K562 (cell line): ENCODE data around the gene NRM. TPM values are rescaled to one million over a fixed set of nuclear protein-coding genes. Genes with fewer than 3 reads are reported as not detected.
A peak's percentile ranks its signal among the peaks of the same experiment; 100 is the strongest.

Source experiments
- ATF7 ChIP-seq: fragments of 450-650 bp; IDR thresholded peaks from 2 replicates; pipeline ENCODE4 v1.7.1; 2014; ENCODE audit warnings: mild to moderate bottlenecking, moderate library complexity
- BDP1 ChIP-seq: IDR thresholded peaks from 3 replicates; pipeline ENCODE4 v1.6.1; 2011; ENCODE audit not compliant: insufficient read length, insufficient read depth
- NFE2 ChIP-seq: IDR thresholded peaks from 2 replicates; pipeline ENCODE4 v1.6.1; 2014; ENCODE audit warnings: antibody characterized with exemption, low read depth
- NR4A1 ChIP-seq, 2 experiments: fragments of 250-450 bp in 1 of 2; fragments of 450-650 bp in 1 of 2; sonication (Bioruptor Pico) in 1 of 2; IDR thresholded peaks; 2 replicates each; pipeline versions ENCODE4 v1.4.0 to v1.6.1; 2016 to 2020; ENCODE audit warnings: mild to moderate bottlenecking in 2 of 2, missing compliant biosample characterization in 1 of 2, missing genetic modification characterization in 1 of 2, moderate library complexity in 1 of 2
- SRF ChIP-seq, 2 experiments: fragments of 250-450, 450-650 bp in 1 of 2; sonication (Bioruptor Pico) in 1 of 2; sonication (generic) in 1 of 2; formaldehyde crosslinking; IDR thresholded peaks; 2 replicates each; pipeline versions ENCODE4 v1.5.0 to v1.5.1; 2020 to 2022; ENCODE audit warnings: mild to moderate bottlenecking in 1 of 2, missing genetic modification reagents in 1 of 2
- STAT5A ChIP-seq: IDR thresholded peaks from 2 replicates; pipeline ENCODE4 v1.6.1; 2012; ENCODE audit warnings: low read length, inconsistent platforms, borderline replicate concordance
- ZNF184 ChIP-seq: sonication (generic); formaldehyde crosslinking; IDR thresholded peaks from 2 replicates; pipeline ENCODE4 v1.5.0; 2020; ENCODE audit warnings: missing genetic modification reagents
- ZNF24 ChIP-seq: fragments of 450-650 bp; IDR thresholded peaks from 2 replicates; pipeline ENCODE4 v1.6.1; 2016
- ZNF311 ChIP-seq: fragments of 250-450 bp; sonication (Bioruptor Pico); IDR thresholded peaks from 2 replicates; pipeline ENCODE4 v1.4.0; 2020; ENCODE audit warnings: mild to moderate bottlenecking, moderate library complexity
- ZNF707 ChIP-seq: fragments of 250-450 bp; sonication (Bioruptor Pico); conservative IDR thresholded peaks from 2 replicates; pipeline ENCODE4 v1.8.0; 2022; ENCODE audit warnings: inconsistent platforms, mild to moderate bottlenecking, moderate library complexity
- ZNF75A ChIP-seq: fragments of 450-650 bp; formaldehyde crosslinking; IDR thresholded peaks from 2 replicates; pipeline ENCODE4 v1.4.0; 2020; ENCODE audit warnings: mild to moderate bottlenecking
- polyA plus RNA-seq, 8 experiments: library from polyadenylated mRNA; depleted of rRNA in 4 of 8; stranded (reverse) in 5 of 8; unstranded in 3 of 8; fragments of >200 nt; fragmentation: Nextera tagmentation in 2 of 8; fragmentation: Illumina TruSeq in 1 of 8; extraction: Ambion mirVana in 2 of 8; extraction: Trizol in 1 of 8; gene quantifications; 2 replicates each; pipeline versions ENCODE4 v1.2.1 to v1.2.3, GENCODE V29; 2011 to 2014; ENCODE audit warnings: inconsistent platforms in 1 of 8, missing spikeins in 1 of 8
- total RNA-seq, 7 experiments: library from RNA; depleted of rRNA in 6 of 7; stranded (reverse); fragments of >200 nt in 6 of 7; fragmentation: Illumina TruSeq in 2 of 7; extraction: Trizol in 2 of 7; gene quantifications; 2 replicates each; pipeline versions ENCODE4 v1.2.1 to v1.2.3, GENCODE V29; 2011 to 2021; ENCODE audit warnings: low replicate concordance in 1 of 7
- TF ChIP-seq, protein P1 (sequence below): conservative IDR thresholded peaks from 2 replicates; pipeline ENCODE4 v1.6.1; 2011; ENCODE audit warnings: low read depth, mild to moderate bottlenecking, low read length; ENCODE audit not compliant: control insufficient read depth
- TF ChIP-seq, protein P2 (sequence below): fragments of 450-650 bp; formaldehyde crosslinking; IDR thresholded peaks from 2 replicates; pipeline ENCODE4 v1.4.0; 2022; ENCODE audit warnings: missing genetic modification characterization
- TF ChIP-seq, protein P3 (sequence below): fragments of 250-450 bp; sonication (Bioruptor Pico); IDR thresholded peaks from 2 replicates; pipeline ENCODE4 v1.5.0; 2020; ENCODE audit warnings: mild to moderate bottlenecking
- TF ChIP-seq, protein P4 (sequence below): fragments of 250-450 bp; sonication (Bioruptor Pico); IDR thresholded peaks from 2 replicates; pipeline ENCODE4 v1.8.0; 2022; ENCODE audit warnings: inconsistent platforms

The NRM gene
- total and polyA plus RNA-seq, 9 of the 15 experiments (the other 6 are each of a cell fraction or from before 2014, with no cell fraction given) = 9.7 to 58.2 (median 18.1) TPM

DNA sequence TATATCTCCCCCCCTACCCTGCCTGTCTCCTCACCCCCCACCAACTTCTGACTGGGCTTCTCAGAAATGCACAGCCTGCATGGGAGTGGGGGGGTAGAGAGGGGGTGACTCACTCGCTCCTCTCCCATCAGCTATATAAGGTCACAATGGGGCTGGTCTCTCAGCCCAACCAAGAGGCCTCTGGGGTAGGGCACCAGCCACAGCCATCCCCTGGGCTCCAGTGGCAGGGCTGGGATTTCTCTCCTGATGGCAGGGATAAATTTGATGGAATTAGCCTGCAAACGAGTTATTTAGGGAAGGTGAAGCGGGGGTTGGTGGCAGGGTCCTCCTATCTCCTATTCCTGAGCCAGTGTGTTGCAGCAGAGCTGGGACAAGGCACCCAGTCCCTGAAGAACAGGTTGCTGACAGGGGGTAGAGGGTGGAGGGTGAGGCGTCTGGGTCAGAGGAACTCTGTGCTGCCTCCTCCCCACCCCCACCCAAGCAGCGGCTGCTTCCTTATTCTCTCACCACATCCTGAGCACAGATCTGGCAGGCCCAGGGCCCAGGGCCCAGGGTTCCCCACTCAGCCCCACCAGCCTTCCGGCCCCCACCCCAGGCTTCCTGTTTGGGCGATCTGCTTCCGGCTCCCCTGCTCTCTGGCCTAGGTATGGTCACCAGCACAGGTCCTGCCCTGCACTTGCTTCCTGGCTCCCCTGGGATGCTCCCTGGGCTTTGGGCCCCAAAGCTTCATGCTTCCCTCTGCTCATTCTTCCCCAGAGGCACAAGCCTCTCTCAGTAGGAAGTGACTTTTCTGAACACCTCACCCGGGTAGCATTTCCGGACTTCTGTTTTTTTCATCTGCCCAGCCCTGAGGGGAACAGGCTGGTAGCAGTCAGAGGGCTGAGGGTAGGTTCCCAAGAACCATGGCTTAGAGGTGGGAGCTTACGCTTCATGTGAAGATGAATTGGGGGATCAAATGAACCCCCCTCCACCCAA is 8.4 kb downstream of the NRM start (continued):
- TF ChIP-seq, protein P1, sequence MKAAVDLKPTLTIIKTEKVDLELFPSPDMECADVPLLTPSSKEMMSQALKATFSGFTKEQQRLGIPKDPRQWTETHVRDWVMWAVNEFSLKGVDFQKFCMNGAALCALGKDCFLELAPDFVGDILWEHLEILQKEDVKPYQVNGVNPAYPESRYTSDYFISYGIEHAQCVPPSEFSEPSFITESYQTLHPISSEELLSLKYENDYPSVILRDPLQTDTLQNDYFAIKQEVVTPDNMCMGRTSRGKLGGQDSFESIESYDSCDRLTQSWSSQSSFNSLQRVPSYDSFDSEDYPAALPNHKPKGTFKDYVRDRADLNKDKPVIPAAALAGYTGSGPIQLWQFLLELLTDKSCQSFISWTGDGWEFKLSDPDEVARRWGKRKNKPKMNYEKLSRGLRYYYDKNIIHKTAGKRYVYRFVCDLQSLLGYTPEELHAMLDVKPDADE = peak; percentile 95
- peak; percentile 91 to 98; a peak in 3 of 4 replicates for TF ChIP-seq SRF (CRISPR knock-in tag; IDR thresholded peaks at IDR 0.05)
- no peak for TF ChIP-seq ZNF24
- no peak for TF ChIP-seq ZNF75A (CRISPR knock-in tag)
- no peak for TF ChIP-seq ZNF184 (CRISPR knock-in tag)
- TF ChIP-seq ZNF707 (CRISPR knock-in tag) = no peak
- peak; percentile 28; the same call in 1 of the 2 replicates for TF ChIP-seq NFE2
- TF ChIP-seq ATF7 = peak; percentile 72
- TF ChIP-seq, protein P2, sequence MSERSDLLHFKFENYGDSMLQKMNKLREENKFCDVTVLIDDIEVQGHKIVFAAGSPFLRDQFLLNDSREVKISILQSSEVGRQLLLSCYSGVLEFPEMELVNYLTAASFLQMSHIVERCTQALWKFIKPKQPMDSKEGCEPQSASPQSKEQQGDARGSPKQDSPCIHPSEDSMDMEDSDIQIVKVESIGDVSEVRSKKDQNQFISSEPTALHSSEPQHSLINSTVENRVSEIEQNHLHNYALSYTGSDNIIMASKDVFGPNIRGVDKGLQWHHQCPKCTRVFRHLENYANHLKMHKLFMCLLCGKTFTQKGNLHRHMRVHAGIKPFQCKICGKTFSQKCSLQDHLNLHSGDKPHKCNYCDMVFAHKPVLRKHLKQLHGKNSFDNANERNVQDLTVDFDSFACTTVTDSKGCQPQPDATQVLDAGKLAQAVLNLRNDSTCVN (CRISPR knock-in tag) = no peak
- peak; percentile 80; the same call in 1 of the 2 replicates for TF ChIP-seq STAT5A
- no peak for TF ChIP-seq BDP1
- TF ChIP-seq NR4A1 (CRISPR knock-in tag; IDR thresholded peaks at IDR 0.05) = no peak
- peak; percentile 61; the same call in 1 of the 2 replicates for TF ChIP-seq NR4A1 (tag; IDR thresholded peaks at IDR 0.05)
- TF ChIP-seq, protein P3, sequence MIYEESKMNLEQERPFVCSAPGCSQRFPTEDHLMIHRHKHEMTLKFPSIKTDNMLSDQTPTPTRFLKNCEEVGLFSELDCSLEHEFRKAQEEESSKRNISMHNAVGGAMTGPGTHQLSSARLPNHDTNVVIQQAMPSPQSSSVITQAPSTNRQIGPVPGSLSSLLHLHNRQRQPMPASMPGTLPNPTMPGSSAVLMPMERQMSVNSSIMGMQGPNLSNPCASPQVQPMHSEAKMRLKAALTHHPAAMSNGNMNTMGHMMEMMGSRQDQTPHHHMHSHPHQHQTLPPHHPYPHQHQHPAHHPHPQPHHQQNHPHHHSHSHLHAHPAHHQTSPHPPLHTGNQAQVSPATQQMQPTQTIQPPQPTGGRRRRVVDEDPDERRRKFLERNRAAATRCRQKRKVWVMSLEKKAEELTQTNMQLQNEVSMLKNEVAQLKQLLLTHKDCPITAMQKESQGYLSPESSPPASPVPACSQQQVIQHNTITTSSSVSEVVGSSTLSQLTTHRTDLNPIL (CRISPR knock-in tag) = 0 out of 2 replicates have a peak, but pooled peaks have one; percentile 32
- TF ChIP-seq, protein P4, sequence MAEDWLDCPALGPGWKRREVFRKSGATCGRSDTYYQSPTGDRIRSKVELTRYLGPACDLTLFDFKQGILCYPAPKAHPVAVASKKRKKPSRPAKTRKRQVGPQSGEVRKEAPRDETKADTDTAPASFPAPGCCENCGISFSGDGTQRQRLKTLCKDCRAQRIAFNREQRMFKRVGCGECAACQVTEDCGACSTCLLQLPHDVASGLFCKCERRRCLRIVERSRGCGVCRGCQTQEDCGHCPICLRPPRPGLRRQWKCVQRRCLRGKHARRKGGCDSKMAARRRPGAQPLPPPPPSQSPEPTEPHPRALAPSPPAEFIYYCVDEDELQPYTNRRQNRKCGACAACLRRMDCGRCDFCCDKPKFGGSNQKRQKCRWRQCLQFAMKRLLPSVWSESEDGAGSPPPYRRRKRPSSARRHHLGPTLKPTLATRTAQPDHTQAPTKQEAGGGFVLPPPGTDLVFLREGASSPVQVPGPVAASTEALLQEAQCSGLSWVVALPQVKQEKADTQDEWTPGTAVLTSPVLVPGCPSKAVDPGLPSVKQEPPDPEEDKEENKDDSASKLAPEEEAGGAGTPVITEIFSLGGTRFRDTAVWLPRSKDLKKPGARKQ (CRISPR knock-in tag) = no peak
- no peak for TF ChIP-seq ZNF311 (CRISPR knock-in tag)
